Measurements from ENCODE around the gene ATAD5. TPM values are rescaled to one million over a fixed set of nuclear protein-coding genes. Genes with fewer than 3 reads are reported as not detected.
A peak's percentile ranks its signal among the peaks of the same experiment; 100 is the strongest.

ATAD5 gene
- total and polyA plus RNA-seq, 2 of the 13 experiments (the other 11 are each of a cell fraction or from before 2014, with no cell fraction given) = 1.8 to 10.7 TPM

DNA sequence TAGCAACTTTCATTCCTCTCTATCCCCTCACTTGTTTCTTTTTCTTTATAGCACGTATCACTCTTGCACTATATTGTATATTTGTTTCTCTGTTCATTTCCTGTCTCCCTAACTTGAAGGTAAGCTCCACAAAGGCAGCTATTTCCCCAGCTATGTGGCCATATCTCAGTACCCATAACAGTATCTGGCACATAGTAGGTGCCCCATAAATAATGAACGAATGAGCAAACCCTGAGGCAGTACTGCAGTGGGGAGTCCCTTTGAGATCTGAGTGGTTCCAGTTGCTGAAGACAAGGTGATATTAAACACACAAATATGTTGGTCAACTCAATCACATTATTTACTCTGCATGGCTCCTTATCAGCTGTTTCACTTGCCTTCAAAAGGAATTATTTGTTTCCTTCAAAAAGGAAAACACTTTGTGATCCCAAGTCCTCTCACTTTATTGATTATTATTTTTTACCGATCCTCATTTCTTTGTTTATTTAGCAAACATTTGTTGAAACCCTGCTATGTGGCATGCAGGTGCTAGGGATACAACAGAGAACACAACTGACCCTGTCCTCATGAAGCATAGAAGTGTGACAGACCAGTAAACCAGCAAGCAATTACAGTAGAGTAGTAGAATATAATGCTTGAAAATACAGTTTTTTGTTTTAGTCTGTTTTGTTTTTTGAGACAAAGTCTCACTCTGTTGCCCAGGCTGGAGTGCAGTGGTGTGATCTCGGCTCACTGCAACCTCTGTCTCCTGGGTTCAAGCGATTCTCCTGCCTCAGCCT lies 84.3 kb downstream of the ATAD5 start (continued):
- TF ChIP-seq ZNF713 (CRISPR knock-in tag; IDR thresholded peaks at IDR 0.05) (no peak), ZNF703 (CRISPR knock-in tag; IDR thresholded peaks at IDR 0.05; ENCODE audit: borderline replicate concordance) (0 out of 2 replicates have a peak, but pooled peaks have one; percentile 65), NFYB (CRISPR knock-in tag; IDR thresholded peaks at IDR 0.05) (no peak), CBX2 (IDR thresholded peaks at IDR 0.05; ENCODE audit: low read depth, low read length) (no peak), CBX2 (CRISPR knock-in tag; IDR thresholded peaks at IDR 0.05; ENCODE audit: low read depth) (no peak), ZXDC (CRISPR knock-in tag; IDR thresholded peaks at IDR 0.05) (no peak), GATA4 (IDR thresholded peaks at IDR 0.05; ENCODE audit: borderline replicate concordance, low read depth) (peak; percentile 72; the same call in 1 of the 2 replicates), ZNF318 (CRISPR knock-in tag; IDR thresholded peaks at IDR 0.05) (no peak), NFIC (IDR thresholded peaks at IDR 0.05; ENCODE audit: low read length) (peak; percentile 87), HDAC1 (CRISPR knock-in tag; IDR thresholded peaks at IDR 0.05) (peak; percentile 71), ZNF460 (CRISPR knock-in tag; IDR thresholded peaks at IDR 0.05; ENCODE audit: borderline replicate concordance) (peak; percentile 65; the same call in 1 of the 2 replicates), SATB2 (CRISPR knock-in tag; IDR thresholded peaks at IDR 0.05) (no peak), HNRNPUL1 (IDR thresholded peaks at IDR 0.05; ENCODE audit: low read depth, low read length) (no peak), SP140L (CRISPR knock-in tag; IDR thresholded peaks at IDR 0.05; ENCODE audit: borderline replicate concordance) (no peak)
- TF ChIP-seq, protein P1, sequence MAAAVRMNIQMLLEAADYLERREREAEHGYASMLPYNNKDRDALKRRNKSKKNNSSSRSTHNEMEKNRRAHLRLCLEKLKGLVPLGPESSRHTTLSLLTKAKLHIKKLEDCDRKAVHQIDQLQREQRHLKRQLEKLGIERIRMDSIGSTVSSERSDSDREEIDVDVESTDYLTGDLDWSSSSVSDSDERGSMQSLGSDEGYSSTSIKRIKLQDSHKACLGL (CRISPR knock-in tag; IDR thresholded peaks at IDR 0.05) = no peak
- TF ChIP-seq, protein P2, sequence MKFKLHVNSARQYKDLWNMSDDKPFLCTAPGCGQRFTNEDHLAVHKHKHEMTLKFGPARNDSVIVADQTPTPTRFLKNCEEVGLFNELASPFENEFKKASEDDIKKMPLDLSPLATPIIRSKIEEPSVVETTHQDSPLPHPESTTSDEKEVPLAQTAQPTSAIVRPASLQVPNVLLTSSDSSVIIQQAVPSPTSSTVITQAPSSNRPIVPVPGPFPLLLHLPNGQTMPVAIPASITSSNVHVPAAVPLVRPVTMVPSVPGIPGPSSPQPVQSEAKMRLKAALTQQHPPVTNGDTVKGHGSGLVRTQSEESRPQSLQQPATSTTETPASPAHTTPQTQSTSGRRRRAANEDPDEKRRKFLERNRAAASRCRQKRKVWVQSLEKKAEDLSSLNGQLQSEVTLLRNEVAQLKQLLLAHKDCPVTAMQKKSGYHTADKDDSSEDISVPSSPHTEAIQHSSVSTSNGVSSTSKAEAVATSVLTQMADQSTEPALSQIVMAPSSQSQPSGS (CRISPR knock-in tag; IDR thresholded peaks at IDR 0.05) = no peak

Data from HepG2 (cell line).